A673 (cell line): ENCODE data around the gene ZNF507. TPM values are rescaled to one million over a fixed set of nuclear protein-coding genes. Genes with fewer than 3 reads are reported as not detected.

Experiments used
- BruUV-seq: library from RNA; stranded (reverse); fragments of 400-500 nt; replicated peaks from 2 replicates; lab custom pipeline; 2021; lab: Mats Ljungman, UMichigan
- CTCF ChIA-PET: fragments of 300-600 bp; sonication (Branson Sonifier 250); formaldehyde crosslinking; loops from one replicate; lab custom pipeline; 2022; ENCODE audit warnings: antibody characterized with exemption; lab: Charles Lee
- POLR2A ChIA-PET: fragments of 300-600 bp; sonication (Branson Sonifier 250); formaldehyde crosslinking; loops from one replicate; lab custom pipeline; 2022; ENCODE audit warnings: antibody characterized with exemption; ENCODE audit not compliant: low non-redundant PET; lab: Charles Lee
- DNase-seq: peaks from one replicate; pipeline ENCODE4 v3.0.0-alpha.2; 2015; ENCODE audit warnings: low spot score
- H3K27ac ChIP-seq: fragments of 200-600 bp; sonication (generic); 2 replicates; pipeline ENCODE4 v1.5.1; 2016; ENCODE audit warnings: mixed run types, low read depth, mild to moderate bottlenecking, mixed read lengths, antibody characterized with exemption, low read length; ENCODE audit not compliant: poor library complexity, severe bottlenecking
- H3K27me3 ChIP-seq: fragments of 200-600 bp; sonication (generic); replicated peaks from 2 replicates; pipeline ENCODE4 v1.6.1; 2017; ENCODE audit warnings: mixed run types, low read depth, mild to moderate bottlenecking, mixed read lengths, antibody characterized with exemption, low read length; ENCODE audit not compliant: insufficient read depth, poor library complexity
- H3K36me3 ChIP-seq: fragments of 200-600 bp; sonication (generic); 2 replicates; pipeline ENCODE4 v1.6.1; 2016; ENCODE audit warnings: mixed run types, mild to moderate bottlenecking, mixed read lengths, antibody characterized with exemption, low read length; ENCODE audit not compliant: insufficient read depth, poor library complexity, severe bottlenecking
- H3K4me1 ChIP-seq: fragments of 200-600 bp; sonication (generic); 2 replicates; pipeline ENCODE4 v1.6.1; 2017; ENCODE audit warnings: mixed run types, mild to moderate bottlenecking, mixed read lengths, antibody characterized with exemption, low read length; ENCODE audit not compliant: insufficient read depth, poor library complexity, severe bottlenecking
- H3K4me3 ChIP-seq: fragments of 200-600 bp; sonication (generic); 2 replicates; pipeline ENCODE4 v1.5.1; 2016; ENCODE audit warnings: low read depth, mixed run types, mild to moderate bottlenecking, mixed read lengths, low read length; ENCODE audit not compliant: poor library complexity, severe bottlenecking
- H3K9me3 ChIP-seq: fragments of 200-600 bp; sonication (generic); 2 replicates; pipeline ENCODE4 v1.6.1; 2016; ENCODE audit warnings: mixed run types, low read depth, mild to moderate bottlenecking, mixed read lengths, antibody characterized with exemption, low read length; ENCODE audit not compliant: poor library complexity, severe bottlenecking
- CTCF ChIP-seq: fragments of 300-800, 200-600 bp; sonication (generic); conservative IDR thresholded peaks from 2 replicates; pipeline ENCODE4 v1.5.1; 2017; ENCODE audit warnings: low read depth, mild to moderate bottlenecking, antibody characterized with exemption, low read length, moderate library complexity, mixed read lengths
- EZH2 ChIP-seq: fragments of 200-600 bp; sonication (generic); IDR thresholded peaks from 2 replicates; pipeline ENCODE4 v1.6.1; 2017; ENCODE audit warnings: borderline replicate concordance, low read depth, mild to moderate bottlenecking, mixed read lengths, antibody characterized with exemption, low read length; ENCODE audit not compliant: poor library complexity, severe bottlenecking
- intact Hi-C: fragments of 100-400 bp; cut with micrococcal nuclease; formaldehyde crosslinking; loops from one replicate; pipeline ENCODE4 v1.10.0; 2022; ENCODE audit not compliant: unreplicated experiment
- total RNA-seq: library from RNA; stranded (reverse); gene quantifications from 2 replicates; pipeline ENCODE4 v1.2.3, GENCODE V29; 2021

The ZNF507 gene
- total RNA-seq, 1 experiment from 2014 or later = 35.0 TPM

- H3K4me3 ChIP-seq = no peak overlapping the region
- no peaks in the 10 kb centered on the region for H3K4me1 ChIP-seq
- no TSS peak for BruUV-seq
- peaks cover 19% of the 10 kb centered on the region for H3K36me3 ChIP-seq
- H3K9me3 ChIP-seq = no peaks in the 10 kb centered on the region
- H3K27me3 ChIP-seq = no peaks in the 10 kb centered on the region
- ChIA-PET POLR2A (no interaction called here), CTCF (no interaction called here)
- no peak for DNase-seq
- no peak overlapping the region for H3K27ac ChIP-seq
- TF ChIP-seq CTCF = no peak
- no peak for TF ChIP-seq EZH2
- intact Hi-C loops = no loop called here
Observed at GRCh38 chr19:32437096-32437495, 91.7 kb downstream of the ZNF507 start.

Other genes starting within 250 kb of the ZNF507 start
- 62.7 and 70.5 TPM in 2 replicates for gene DPY19L3, start 60.2 kb downstream of the ZNF507 start, total RNA-seq
- gene PDCD5, start 235.6 kb downstream of the ZNF507 start, total RNA-seq = 242 and 255 TPM in 2 replicates